ENCODE data around the gene CRIM1. TPM values are rescaled to one million over a fixed set of nuclear protein-coding genes. Genes with fewer than 3 reads are reported as not detected.

CRIM1 gene
- total RNA-seq, 2 donors from 2014 or later = 217 to 465 TPM

- no peak for TF ChIP-seq CTCF (IDR thresholded peaks at IDR 0.05)
- H3K36me3 ChIP-seq = peaks cover 12% of the 10 kb centered on the region
- H3K27ac ChIP-seq = no peak overlapping the region
- no peak overlapping the region for H3K4me3 ChIP-seq
- DNase-seq (ENCODE audit: low spot score) (no peak), ATAC-seq (ENCODE audit: insufficient number of reproducible peaks, low FRiP score, low read depth) (no peak)
- H3K27me3 ChIP-seq (replicated peaks; ENCODE audit: insufficient read depth) = no peaks in the 10 kb centered on the region
- peaks cover 1 to 27% of the 10 kb centered on the region in 2 donors for H3K4me1 ChIP-seq (ENCODE audit: control insufficient read depth in 1 of 2, low read depth in 2 of 2)
- H3K9me3 ChIP-seq = no peaks in the 10 kb centered on the region
Observed at GRCh38 chr2:36499128-36499820, 143.7 kb downstream of the CRIM1 start.

GRCh38 chr2:36500072-36500471 is 144.5 kb downstream of the CRIM1 start:
- TF ChIP-seq CTCF (IDR thresholded peaks at IDR 0.05) = no peak
- no peaks in the 10 kb centered on the region for H3K9me3 ChIP-seq
- H3K27ac ChIP-seq = no peak overlapping the region
- ATAC-seq (ENCODE audit: insufficient number of reproducible peaks, low FRiP score, low read depth) (no peak), DNase-seq (ENCODE audit: low spot score) (no peak)
- no peaks in the 10 kb centered on the region for H3K27me3 ChIP-seq (replicated peaks; ENCODE audit: insufficient read depth)
- peaks cover 17% of the 10 kb centered on the region for H3K36me3 ChIP-seq
- no peak overlapping the region for H3K4me3 ChIP-seq
- H3K4me1 ChIP-seq (ENCODE audit: control insufficient read depth in 1 of 2, low read depth in 2 of 2) = peaks cover 0 to 19% of the 10 kb centered on the region in 2 donors

- DNase-seq (ENCODE audit: low spot score) (no peak), ATAC-seq (ENCODE audit: insufficient number of reproducible peaks, low FRiP score, low read depth) (no peak)
- no peaks in the 10 kb centered on the region for H3K9me3 ChIP-seq
- H3K27ac ChIP-seq = peak overlapping the region in 1 of 2 donors; percentile 2
- no peaks in the 10 kb centered on the region for H3K27me3 ChIP-seq (replicated peaks; ENCODE audit: insufficient read depth)
- peaks cover 17% of the 10 kb centered on the region for H3K36me3 ChIP-seq
- peaks cover 0 to 10% of the 10 kb centered on the region in 2 donors for H3K4me1 ChIP-seq (ENCODE audit: control insufficient read depth in 1 of 2, low read depth in 2 of 2)
- H3K4me3 ChIP-seq = no peak overlapping the region
- no peak for TF ChIP-seq CTCF (IDR thresholded peaks at IDR 0.05)
Observed at GRCh38 chr2:36502081-36502480, 146.5 kb downstream of the CRIM1 start.

- Histone ChIP-seq H3K9me3 (no peaks in the 10 kb centered on the region), H3K4me3 (no peak overlapping the region), H3K27me3 (replicated peaks; ENCODE audit: insufficient read depth) (no peaks in the 10 kb centered on the region), H3K27ac (no peak overlapping the region), H3K4me1 (ENCODE audit: control insufficient read depth in 1 of 2, low read depth in 2 of 2) (no peaks in the 10 kb centered on the region), H3K36me3 (peaks cover 10% of the 10 kb centered on the region)
- no peak for ATAC-seq (ENCODE audit: insufficient number of reproducible peaks, low FRiP score, low read depth)
- DNase-seq (ENCODE audit: low spot score) = no peak
- TF ChIP-seq CTCF (IDR thresholded peaks at IDR 0.05) = peak; percentile 45
Observed at GRCh38 chr2:36507408-36507812, 151.8 kb downstream of the CRIM1 start.

- H3K4me1 ChIP-seq (ENCODE audit: control insufficient read depth in 1 of 2, low read depth in 2 of 2) = no peaks in the 10 kb centered on the region
- ATAC-seq (ENCODE audit: insufficient number of reproducible peaks, low FRiP score, low read depth) (no peak), DNase-seq (ENCODE audit: low spot score) (no peak)
- H3K9me3 ChIP-seq = no peaks in the 10 kb centered on the region
- H3K27ac ChIP-seq = no peak overlapping the region
- peaks cover 19% of the 10 kb centered on the region for H3K36me3 ChIP-seq
- no peak overlapping the region for H3K4me3 ChIP-seq
- TF ChIP-seq CTCF (IDR thresholded peaks at IDR 0.05) = no peak
- H3K27me3 ChIP-seq (replicated peaks; ENCODE audit: insufficient read depth) = no peaks in the 10 kb centered on the region
Observed at GRCh38 chr2:36509075-36509474, 153.5 kb downstream of the CRIM1 start.

All from thoracic aorta (tissue), 2 donors.